ENCODE data around the gene LTN1. TPM values are rescaled to one million over a fixed set of nuclear protein-coding genes. Genes with fewer than 3 reads are reported as not detected.
"Not testable (repeated sequence)": the region's sequence is repeated elsewhere in the genome, so short reads cannot be mapped to it uniquely, and the experiment has no call there.

The LTN1 gene
- 18.1 TPM for total RNA-seq
- long read RNA-seq, full-length matches to known transcripts: 1 of 26 reads
- long read RNA-seq, partial matches to known transcripts: 22 of 26 reads
- long read RNA-seq, other reads (novel, unspliced or antisense): 3 of 26 reads

GRCh38 chr21:28992526-28993292 lies at the start of gene LTN1:
TSS of gene LTN1 (minus strand) at chr21:28992877. CDS start at chr21:28992805, 72 bp downstream.
- peak; percentile 100 for ATAC-seq
- intact Hi-C loops (cut with micrococcal nuclease): no loop called here
- DNase-seq: peak; percentile 98

- ATAC-seq: no peak
- intact Hi-C loops (cut with micrococcal nuclease): no loop called here
These were observed 42.0 kb upstream of the LTN1 start for GRCh38 chr21:29034678-29035077.

DNA sequence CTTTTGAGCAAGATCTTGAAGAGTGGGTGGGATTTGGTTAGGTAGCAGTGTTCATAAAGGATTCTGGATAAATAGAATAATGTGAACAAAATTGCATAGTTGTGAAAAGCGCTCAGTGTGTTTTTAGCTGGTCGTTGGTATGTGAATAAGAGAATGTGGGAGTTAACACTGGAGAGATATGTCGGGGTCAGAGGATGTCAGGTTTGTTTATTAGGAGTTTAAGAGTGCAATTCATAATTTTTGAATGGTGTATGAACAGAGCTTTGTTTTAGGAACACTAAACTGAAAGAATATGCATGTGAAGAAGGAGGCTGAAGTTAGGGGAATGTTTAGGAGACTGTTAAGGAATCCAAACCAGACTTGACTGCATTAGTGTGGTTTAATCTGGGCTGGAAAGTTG lies 41.2 kb upstream of the LTN1 start:
- no peak for DNase-seq
- no peak for ATAC-seq
- intact Hi-C loops (cut with micrococcal nuclease): no loop called here

More at GRCh38 chr21:29034678-29035077, 42.0 kb upstream of the LTN1 start:
- no peak for DNase-seq

GRCh38 chr21:29033301-29033700 lies 40.6 kb upstream of the LTN1 start:
- intact Hi-C loops (cut with micrococcal nuclease): no loop called here
- ATAC-seq (no peak), DNase-seq (no peak)

DNA sequence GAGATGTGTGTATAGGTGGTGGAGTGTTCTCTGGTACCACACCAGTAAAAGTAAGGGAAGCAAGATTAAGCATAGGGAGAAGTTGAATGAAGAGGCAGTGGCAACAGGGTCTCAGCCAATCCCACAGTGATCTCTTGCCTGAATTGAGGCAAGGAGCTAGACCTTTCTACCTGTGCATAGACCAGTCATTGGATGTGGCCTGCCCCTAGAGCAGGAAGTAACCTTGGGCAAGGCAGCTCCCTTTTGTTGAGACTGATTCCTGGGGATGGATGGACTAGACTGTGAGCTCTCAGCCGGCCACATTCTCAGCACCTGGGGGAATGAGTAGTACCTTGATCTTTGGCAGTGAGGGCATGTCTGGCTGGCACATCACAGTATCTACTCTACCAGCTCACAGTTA lies 38.2 kb upstream of the LTN1 start:
- intact Hi-C loops (cut with micrococcal nuclease): no loop called here
- DNase-seq (no peak), ATAC-seq (no peak)

GRCh38 chr21:29029524-29029923 lies 36.8 kb upstream of the LTN1 start:
- DNase-seq: no peak
- intact Hi-C loops (cut with micrococcal nuclease): no loop called here
- ATAC-seq: no peak

DNA sequence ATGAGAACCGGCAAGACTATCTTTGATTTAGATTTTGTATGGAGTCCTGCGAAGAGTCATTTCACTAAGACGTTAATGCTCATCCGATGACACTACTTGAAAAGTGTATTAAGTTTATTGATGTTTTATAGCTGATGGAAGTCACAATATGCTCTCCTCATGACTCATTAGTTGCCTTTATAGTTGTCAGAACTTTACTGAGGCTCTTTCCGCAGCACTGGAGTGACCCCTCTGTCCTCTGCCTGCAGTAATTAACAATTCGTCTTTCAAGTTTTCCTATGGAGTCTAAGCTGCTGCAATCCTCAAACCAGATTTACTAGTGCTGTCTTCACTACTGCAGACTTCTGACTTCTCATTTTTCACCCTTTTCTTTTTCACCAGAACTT lies 32.6 kb upstream of the LTN1 start:
- intact Hi-C loops (cut with micrococcal nuclease): no loop called here
- ATAC-seq: no peak
- no peak for DNase-seq

- intact Hi-C loops (cut with micrococcal nuclease): no loop called here
- ATAC-seq: peak; percentile 98
- peak; percentile 94 for DNase-seq
These were observed 32.0 kb upstream of the LTN1 start, which contains the start of gene USP16 for GRCh38 chr21:29024474-29025327. TSS of gene USP16 (plus strand) at chr21:29024668. CDS start at chr21:29027914, 3,246 bp downstream.

DNA sequence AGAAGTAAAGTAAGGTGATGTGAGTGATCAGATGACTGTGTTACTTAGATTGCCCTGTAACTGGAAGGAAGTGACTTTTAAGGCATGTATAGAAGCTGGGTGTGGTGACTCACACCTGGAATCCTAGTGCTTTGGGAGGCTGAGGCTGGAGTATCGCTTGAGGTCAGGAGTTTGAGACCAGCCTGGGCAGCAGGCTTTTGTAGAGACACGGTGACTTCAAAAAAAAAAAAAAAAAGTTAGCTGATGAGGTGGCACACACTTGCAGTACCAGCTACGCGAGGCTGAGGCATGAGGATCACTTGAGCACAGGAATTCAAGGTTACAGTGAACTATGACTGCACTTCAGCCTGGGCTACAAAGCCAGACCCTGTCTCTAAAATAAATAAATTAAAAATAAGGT lies 29.5 kb upstream of the LTN1 start:
- intact Hi-C loops (cut with micrococcal nuclease): no loop called here
- ATAC-seq (no peak), DNase-seq (no peak)

DNA sequence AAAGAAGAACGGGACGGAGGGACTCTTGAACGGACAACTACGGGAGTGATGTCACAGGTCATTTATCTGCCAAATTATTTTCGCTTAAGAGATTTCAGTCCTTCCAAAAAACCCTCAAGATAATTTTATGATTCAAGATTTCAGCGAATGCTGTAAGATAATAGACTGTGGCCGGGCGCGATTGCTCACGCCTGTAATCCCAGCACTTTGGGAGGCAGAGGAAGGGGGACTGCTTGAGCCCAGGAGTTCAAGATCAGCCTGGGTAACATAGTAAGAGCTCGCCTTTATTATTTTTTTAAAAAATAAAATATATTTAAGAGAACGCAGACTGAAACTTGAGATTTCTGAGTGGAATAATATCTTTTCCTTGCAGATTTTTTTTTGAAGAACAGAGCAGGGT lies 25.9 kb upstream of the LTN1 start:
- intact Hi-C loops (cut with micrococcal nuclease): no loop called here
- ATAC-seq: peak; percentile 35
- DNase-seq: no peak

DNA sequence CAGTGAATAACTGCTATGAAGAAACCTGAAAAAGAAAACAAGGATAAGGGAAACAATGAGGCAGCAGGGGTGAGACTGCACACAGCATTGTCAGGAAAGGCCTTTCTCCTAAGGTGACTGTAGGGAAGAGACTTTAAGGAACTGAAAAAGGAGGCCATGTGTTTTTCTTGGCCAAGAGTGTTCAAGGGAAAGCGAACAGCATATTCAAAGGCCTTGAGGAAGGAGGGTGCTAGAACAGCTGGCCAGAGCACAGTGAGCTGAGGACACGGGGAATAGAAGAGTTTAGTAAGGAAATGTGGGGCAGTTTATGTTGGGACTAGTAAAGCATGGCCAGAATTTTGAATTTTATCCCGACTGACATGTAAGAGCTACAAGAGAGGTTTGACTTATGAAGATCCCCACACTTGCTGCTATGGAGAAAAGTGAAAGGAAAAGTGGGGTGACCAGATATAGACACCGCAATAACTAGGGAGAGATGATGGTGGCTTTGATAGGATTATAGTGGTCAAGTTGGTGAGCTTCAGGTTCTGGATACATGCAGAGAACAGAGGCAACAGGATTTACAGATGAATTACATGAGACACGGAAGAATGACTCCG lies 25.1 kb upstream of the LTN1 start:
- ATAC-seq (no peak), DNase-seq (no peak)
- intact Hi-C loops (cut with micrococcal nuclease): no loop called here

DNA sequence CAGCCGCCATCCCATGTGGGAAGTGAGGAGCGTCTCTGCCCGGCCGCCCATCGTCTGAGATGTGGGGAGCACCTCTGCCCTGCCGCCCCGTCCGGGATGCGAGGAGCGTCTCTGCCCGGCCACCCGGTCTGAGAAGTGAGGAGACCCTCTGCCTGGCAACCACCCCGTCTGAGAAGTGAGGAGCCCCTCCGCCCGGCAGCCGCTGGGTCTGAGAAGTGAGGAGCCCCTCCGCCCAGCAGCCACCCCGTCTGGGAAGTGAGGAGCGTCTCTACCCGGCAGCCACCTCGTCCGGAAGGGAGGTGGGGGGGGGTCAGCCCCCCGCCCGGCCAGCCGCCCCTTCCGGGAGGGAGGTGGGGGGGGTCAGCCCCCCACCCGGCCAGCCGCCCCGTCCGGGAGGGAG lies 18.6 kb upstream of the LTN1 start:
- ATAC-seq; intact Hi-C loops (cut with micrococcal nuclease); DNase-seq: not testable (repeated sequence)

- intact Hi-C loops (cut with micrococcal nuclease): no loop called here
- no peak for DNase-seq
- no peak for ATAC-seq
These were observed 15.7 kb upstream of the LTN1 start for GRCh38 chr21:29008367-29008766.

GRCh38 chr21:29007810-29008209 lies 15.1 kb upstream of the LTN1 start:
- intact Hi-C loops (cut with micrococcal nuclease): no loop called here
- ATAC-seq (no peak), DNase-seq (no peak)

DNA sequence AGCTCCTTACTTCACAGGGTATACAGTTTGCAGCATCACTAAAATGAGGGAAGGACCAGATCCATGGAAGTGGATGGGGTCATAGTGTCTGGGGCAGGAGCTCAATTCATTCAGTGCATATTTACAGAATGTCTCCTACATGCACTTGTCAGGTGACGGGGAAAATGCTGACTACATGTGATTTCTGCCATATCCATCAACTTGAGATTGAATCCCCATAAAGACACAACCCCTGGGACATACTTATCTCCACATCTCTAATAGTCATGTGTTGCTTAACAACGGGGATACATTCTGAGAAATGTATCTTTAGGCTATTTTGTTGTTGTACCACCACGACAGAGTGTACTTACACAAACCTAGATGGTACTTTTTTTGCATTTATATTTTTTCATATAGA lies 14.5 kb upstream of the LTN1 start:
- no peak for ATAC-seq
- DNase-seq: no peak
- intact Hi-C loops (cut with micrococcal nuclease): no loop called here

DNA sequence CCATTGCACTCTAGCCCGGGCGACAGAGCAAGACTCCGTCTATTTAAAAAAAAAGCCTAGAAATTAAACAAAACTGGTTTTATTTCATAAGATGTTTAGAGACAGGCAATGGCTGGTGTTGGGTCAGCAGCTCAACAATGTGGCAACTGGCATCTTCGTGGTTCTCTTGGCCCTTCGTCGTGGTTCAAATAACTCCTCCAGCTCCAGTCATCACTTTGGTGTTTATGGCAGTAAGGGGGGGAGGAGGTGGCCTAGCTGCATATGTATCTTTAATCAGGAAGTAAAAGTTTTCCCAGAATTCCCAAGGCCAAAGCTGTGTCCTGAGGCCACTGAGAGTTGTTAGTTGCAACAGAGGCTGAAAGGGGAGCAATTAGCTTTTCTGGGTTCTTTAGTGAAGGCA lies 13.0 kb upstream of the LTN1 start:
- ATAC-seq: no peak

DNA sequence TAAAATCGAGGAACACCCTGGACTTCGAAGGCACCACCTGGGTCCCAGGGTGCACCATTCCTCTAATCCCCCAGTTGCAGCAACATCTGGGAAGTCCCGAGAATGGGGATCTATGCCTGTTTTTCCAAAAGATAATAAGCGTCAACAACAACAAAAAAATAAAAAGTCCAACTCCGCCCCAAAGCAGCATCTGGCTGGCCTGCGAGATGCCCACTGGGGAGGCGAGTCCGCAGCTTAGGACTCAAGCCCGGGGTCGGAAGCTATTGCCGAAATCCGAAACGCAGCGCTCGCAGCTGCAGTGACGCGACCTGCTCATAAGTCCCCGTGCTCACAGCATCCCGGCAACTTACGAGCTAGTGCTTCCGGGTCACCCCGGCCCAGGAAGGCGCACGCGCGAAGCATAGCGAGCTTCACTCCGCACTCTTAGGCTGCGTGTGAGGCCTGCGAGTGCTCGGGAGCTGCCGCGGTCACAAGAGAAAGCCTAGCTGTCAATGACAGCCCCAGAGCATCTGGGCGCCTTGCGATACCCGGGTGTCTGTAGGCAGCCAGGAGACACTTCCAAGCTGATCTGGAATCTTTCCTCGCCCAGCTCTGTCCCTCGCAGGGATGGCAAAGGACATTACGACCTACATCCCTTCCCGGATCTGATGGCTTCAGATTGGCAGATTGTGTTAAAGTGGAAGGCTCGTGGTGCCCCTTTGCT lies 9.9 kb upstream of the LTN1 start:
- ATAC-seq (peak; percentile 100), DNase-seq (peak; percentile 97)
- intact Hi-C loops (cut with micrococcal nuclease): no loop called here

More for the DNA sequence above, 13.0 kb upstream of the LTN1 start:
- intact Hi-C loops (cut with micrococcal nuclease): no loop called here
- no peak for DNase-seq

GRCh38 chr21:28993293-28993629 lies 584 bp upstream of the LTN1 start:
- ATAC-seq: no peak
- intact Hi-C loops (cut with micrococcal nuclease): no loop called here
- DNase-seq: no peak

DNA sequence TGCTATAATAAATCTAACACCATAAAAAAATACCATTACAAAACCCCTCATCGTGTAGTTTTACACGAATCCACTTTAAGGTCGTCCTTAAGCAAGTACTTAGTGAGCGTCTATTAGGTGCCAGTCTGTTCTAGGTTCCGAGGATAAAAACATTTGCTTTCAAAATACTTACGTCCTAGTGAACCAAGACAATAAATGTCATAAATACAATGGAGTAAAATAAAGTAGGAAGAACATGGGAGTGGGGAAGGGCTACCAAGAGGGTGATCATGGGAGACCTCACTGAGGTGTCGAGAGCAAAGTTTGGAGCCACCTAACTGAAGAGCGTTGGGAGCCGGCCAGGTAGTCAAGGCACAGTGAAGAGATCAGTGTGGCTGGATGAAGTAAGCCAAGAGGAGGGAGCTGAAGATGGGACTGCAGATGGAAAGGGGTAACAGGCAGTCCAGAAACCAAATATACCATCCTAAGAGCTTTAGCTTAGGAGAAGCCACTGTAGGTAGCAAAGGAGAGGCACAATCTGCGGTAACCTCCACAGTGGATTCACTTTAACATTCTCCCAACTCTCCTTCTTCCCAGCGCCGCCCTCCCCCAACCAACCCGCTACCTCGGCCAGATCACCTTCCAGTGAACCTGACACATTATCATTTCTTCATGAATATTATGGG lies 684 bp downstream of the LTN1 start:
- peak; percentile 5 for ATAC-seq
- no peak for DNase-seq
- intact Hi-C loops (cut with micrococcal nuclease): no loop called here

All from left ventricle myocardium superior (tissue), 1 donor.